ENCODE measurements around the gene CDK2.

GRCh38 chr12:55926738-55927587, 39.7 kb upstream of the CDK2 start:
- TF ChIP-seq POLR2AphosphoS5 (IDR thresholded peaks at IDR 0.05; ENCODE audit: control insufficient read depth, insufficient read depth, low read depth, low read length) (0 out of 2 replicates have a peak, but pooled peaks have one; percentile 39), NFIC (IDR thresholded peaks at IDR 0.05) (0 out of 2 replicates have a peak, but pooled peaks have one; percentile 3), MBD2 (IDR thresholded peaks at IDR 0.05; ENCODE audit: borderline replicate concordance, low read depth) (0 out of 2 replicates have a peak, but pooled peaks have one; percentile 9), MAX (CRISPR knock-in tag; IDR thresholded peaks at IDR 0.05) (peak; percentile 7; the same call in 1 of the 2 replicates), CTBP1 (IDR thresholded peaks at IDR 0.05; ENCODE audit: borderline replicate concordance) (0 out of 2 replicates have a peak, but pooled peaks have one; percentile 9), PHF8 (IDR thresholded peaks at IDR 0.05; ENCODE audit: borderline replicate concordance, low read length) (no peak)
- TF ChIP-seq, protein P1, sequence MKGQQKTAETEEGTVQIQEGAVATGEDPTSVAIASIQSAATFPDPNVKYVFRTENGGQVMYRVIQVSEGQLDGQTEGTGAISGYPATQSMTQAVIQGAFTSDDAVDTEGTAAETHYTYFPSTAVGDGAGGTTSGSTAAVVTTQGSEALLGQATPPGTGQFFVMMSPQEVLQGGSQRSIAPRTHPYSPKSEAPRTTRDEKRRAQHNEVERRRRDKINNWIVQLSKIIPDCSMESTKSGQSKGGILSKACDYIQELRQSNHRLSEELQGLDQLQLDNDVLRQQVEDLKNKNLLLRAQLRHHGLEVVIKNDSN (CRISPR knock-in tag; IDR thresholded peaks at IDR 0.05): no peak
